ENCODE data around the gene RBMS3. TPM values are rescaled to one million over a fixed set of nuclear protein-coding genes. Genes with fewer than 3 reads are reported as not detected.

RBMS3 gene
- total RNA-seq, 1 experiment from 2014 or later: 1.3 TPM

DNA sequence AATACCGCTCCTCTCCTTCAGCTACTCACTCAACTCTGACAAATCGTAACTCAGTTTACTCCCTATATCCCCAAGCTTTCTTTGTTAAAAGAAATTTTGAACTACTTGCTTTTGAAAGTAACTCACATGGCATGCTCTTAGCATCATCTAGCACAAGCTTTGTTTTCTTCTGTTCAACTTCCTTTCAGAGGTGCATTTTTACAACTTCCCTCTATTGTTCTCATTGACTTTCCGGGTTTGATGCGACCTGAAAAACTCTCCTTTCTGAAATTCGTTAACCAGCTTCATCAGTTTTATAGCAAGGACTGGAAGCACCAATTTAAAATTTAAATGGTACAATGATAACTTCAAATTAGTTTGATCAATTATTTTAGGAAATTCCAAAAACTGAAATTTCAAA, 696.0 kb downstream of the RBMS3 start:
- BruUV-seq (replicated peaks): no TSS peak
- Mint-ChIP-seq H3K4me3 (ENCODE audit: low read depth, unreplicated experiment) (no peak overlapping the region), H3K4me1 (ENCODE audit: low read depth, unreplicated experiment) (no peaks in the 10 kb centered on the region), H3K36me3 (ENCODE audit: insufficient read depth, unreplicated experiment) (no peaks in the 10 kb centered on the region), H3K27me3 (ENCODE audit: unreplicated experiment) (no peaks in the 10 kb centered on the region), H3K9me3 (ENCODE audit: low read depth, unreplicated experiment) (peaks cover 7% of the 10 kb centered on the region), H3K27ac (ENCODE audit: unreplicated experiment) (no peak overlapping the region)
- no peak for TF ChIP-seq CTCF (IDR thresholded peaks at IDR 0.05; ENCODE audit: unreplicated experiment)
- intact Hi-C loops (cut with micrococcal nuclease; ENCODE audit: unreplicated experiment): no loop called here
- CTCF ChIA-PET: no interaction called here
- no peak for DNase-seq

DNA sequence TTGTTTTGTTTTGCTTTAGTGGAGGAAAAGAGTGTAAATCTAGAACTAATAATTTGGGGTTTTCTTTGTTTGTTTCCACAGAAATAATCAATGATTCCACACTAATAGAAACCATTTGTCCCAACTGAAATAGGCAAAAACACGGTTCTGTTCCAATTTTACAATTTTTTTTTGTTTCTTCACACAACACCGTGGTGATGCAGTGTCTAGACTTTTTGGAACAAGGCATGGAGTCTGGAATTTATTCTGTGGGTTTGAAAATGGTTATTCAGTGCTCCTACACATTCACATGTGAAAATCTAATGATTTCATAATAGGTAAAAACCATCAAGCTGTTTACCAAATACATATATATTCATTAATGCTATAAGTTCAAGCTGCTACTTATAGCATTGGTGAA, 696.5 kb downstream of the RBMS3 start:
- H3K4me3 Mint-ChIP-seq (ENCODE audit: low read depth, unreplicated experiment): no peak overlapping the region

DNA sequence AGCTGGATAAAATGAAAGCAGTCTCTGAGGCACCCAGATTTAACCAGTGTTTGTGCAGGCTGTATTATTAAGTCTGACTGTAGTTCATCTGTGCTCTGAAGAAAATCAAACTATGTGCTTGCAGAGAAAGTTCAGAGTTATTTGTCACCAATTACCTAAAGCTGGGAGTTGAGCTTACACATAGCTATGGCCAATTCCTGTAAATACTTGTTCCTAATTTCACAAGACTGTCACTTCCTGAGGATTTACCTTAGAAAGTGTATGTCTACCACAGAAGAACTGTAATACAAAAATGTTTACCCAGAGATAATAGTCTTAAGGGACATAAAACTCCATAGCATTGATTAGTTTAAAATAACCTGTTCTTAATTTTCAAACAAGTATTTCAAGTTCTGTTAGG, 697.2 kb downstream of the RBMS3 start:
- DNase-seq: no peak
- no TSS peak for BruUV-seq (replicated peaks)
- intact Hi-C loops (cut with micrococcal nuclease; ENCODE audit: unreplicated experiment): no loop called here
- Mint-ChIP-seq H3K27me3 (ENCODE audit: unreplicated experiment) (no peaks in the 10 kb centered on the region), H3K4me1 (ENCODE audit: low read depth, unreplicated experiment) (no peaks in the 10 kb centered on the region), H3K27ac (ENCODE audit: unreplicated experiment) (no peak overlapping the region), H3K4me3 (ENCODE audit: low read depth, unreplicated experiment) (no peak overlapping the region), H3K36me3 (ENCODE audit: insufficient read depth, unreplicated experiment) (no peaks in the 10 kb centered on the region), H3K9me3 (ENCODE audit: low read depth, unreplicated experiment) (peaks cover 11% of the 10 kb centered on the region)
- CTCF ChIA-PET: no interaction called here
- no peak for TF ChIP-seq CTCF (IDR thresholded peaks at IDR 0.05; ENCODE audit: unreplicated experiment)

More for the DNA sequence above, 696.5 kb downstream of the RBMS3 start:
- CTCF ChIA-PET: no interaction called here
- BruUV-seq (replicated peaks): no TSS peak
- Mint-ChIP-seq H3K9me3 (ENCODE audit: low read depth, unreplicated experiment) (peaks cover 10% of the 10 kb centered on the region), H3K27ac (ENCODE audit: unreplicated experiment) (no peak overlapping the region), H3K27me3 (ENCODE audit: unreplicated experiment) (no peaks in the 10 kb centered on the region), H3K36me3 (ENCODE audit: insufficient read depth, unreplicated experiment) (no peaks in the 10 kb centered on the region), H3K4me1 (ENCODE audit: low read depth, unreplicated experiment) (no peaks in the 10 kb centered on the region)
- no peak for TF ChIP-seq CTCF (IDR thresholded peaks at IDR 0.05; ENCODE audit: unreplicated experiment)
- intact Hi-C loops (cut with micrococcal nuclease; ENCODE audit: unreplicated experiment): no loop called here
- DNase-seq: no peak

- no peak for DNase-seq
- CTCF ChIA-PET: interaction anchor here (0.7 kb wide), 1 partner anchor 149 kb away, joined by 5 read pairs; no protein-coding TSS in a partner anchor
- BruUV-seq (replicated peaks): no TSS peak
- no peaks in the 10 kb centered on the region for H3K27me3 Mint-ChIP-seq (ENCODE audit: unreplicated experiment)
- no peak overlapping the region for H3K4me3 Mint-ChIP-seq (ENCODE audit: low read depth, unreplicated experiment)
- intact Hi-C loops (cut with micrococcal nuclease; ENCODE audit: unreplicated experiment): no loop called here
- H3K27ac Mint-ChIP-seq (ENCODE audit: unreplicated experiment): no peak overlapping the region
- no peaks in the 10 kb centered on the region for H3K36me3 Mint-ChIP-seq (ENCODE audit: insufficient read depth, unreplicated experiment)
- no peaks in the 10 kb centered on the region for H3K4me1 Mint-ChIP-seq (ENCODE audit: low read depth, unreplicated experiment)
- no peak for TF ChIP-seq CTCF (IDR thresholded peaks at IDR 0.05; ENCODE audit: unreplicated experiment)
- peaks cover 2% of the 10 kb centered on the region for H3K9me3 Mint-ChIP-seq (ENCODE audit: low read depth, unreplicated experiment)
Measured at GRCh38 chr3:29991198-29991597, 710.3 kb downstream of the RBMS3 start.
